Measurements from ENCODE around the gene KRT2. TPM values are rescaled to one million over a fixed set of nuclear protein-coding genes. Genes with fewer than 3 reads are reported as not detected.

The KRT2 gene
- total and polyA plus RNA-seq, 12 donors, result 0.16 TPM; not detected in 11

GRCh38 chr12:52687497-52688385 lies 35.7 kb upstream of the KRT2 start:
- Histone ChIP-seq H3K4me1 (replicated peaks in 1 of 2) (peaks cover 0 to 9% of the 10 kb centered on the region in 2 donors), H3K27ac (no peak overlapping the region), H3K27me3 (peaks cover 29% of the 10 kb centered on the region), H3K9me3 (replicated peaks in 1 of 3) (no peaks in the 10 kb centered on the region), H3K36me3 (replicated peaks in 1 of 2) (no peaks in the 10 kb centered on the region), H3K4me3 (no peak overlapping the region)
- WGBS, 4 donors, result 68 to 77% (median 75%) methylated on average over 8 of the region's 8 CpGs
- DNase-seq, result no peak
- no peak for TF ChIP-seq CTCF (IDR thresholded peaks at IDR 0.05)
- TF ChIP-seq POLR2A (IDR thresholded peaks at IDR 0.05), result no peak
- intact Hi-C loops (cut with DNase I), result no loop called here

DNA sequence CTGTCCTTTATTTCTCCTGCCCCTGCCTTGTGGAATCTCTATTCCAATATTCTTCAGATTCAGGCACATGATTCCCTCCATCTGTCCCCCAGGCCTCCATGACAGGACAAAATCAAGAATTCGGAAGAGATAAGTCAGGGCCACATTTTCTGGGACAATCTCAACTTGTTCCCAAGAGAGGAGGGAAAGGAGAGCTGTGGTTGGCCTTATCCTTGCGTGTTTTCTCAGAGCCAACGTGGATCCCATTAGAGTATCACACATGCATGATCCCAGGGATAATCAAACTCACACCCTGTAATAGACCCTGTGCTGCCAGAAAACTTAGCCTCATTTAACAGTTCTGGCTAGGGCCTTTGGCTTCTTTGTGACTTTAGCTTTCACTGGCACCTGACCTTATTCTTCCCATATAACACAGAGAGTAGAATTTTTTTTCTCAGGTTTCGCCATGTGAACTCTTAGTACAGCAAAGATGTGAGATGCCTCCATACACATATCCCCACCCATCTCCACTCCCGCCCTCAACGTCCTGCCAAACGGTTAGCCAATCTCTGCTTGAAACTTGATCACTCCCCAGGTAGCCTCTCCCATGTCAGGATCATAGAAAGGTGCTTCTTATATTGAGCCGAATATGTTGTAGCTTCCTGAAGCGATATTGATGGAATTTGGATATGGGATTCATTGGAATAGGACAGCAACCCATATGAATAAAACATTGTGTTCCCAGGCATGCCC lies 34.9 kb upstream of the KRT2 start:
- intact Hi-C loops (cut with DNase I), result no loop called here
- DNase-seq, result no peak
- peaks cover 29% of the 10 kb centered on the region for H3K27me3 ChIP-seq

GRCh38 chr12:52686063-52686462 lies 34.1 kb upstream of the KRT2 start:
- TF ChIP-seq POLR2A (IDR thresholded peaks at IDR 0.05) (no peak), CTCF (IDR thresholded peaks at IDR 0.05) (no peak)
- H3K4me3 ChIP-seq, result no peak overlapping the region
- H3K4me1 ChIP-seq (replicated peaks in 1 of 2), result peaks cover 0 to 5% of the 10 kb centered on the region in 2 donors
- H3K27me3 ChIP-seq, result peaks cover 29% of the 10 kb centered on the region
- no peaks in the 10 kb centered on the region for H3K9me3 ChIP-seq (replicated peaks in 1 of 3)
- intact Hi-C loops (cut with DNase I), result no loop called here
- DNase-seq, result no peak
- no peak overlapping the region for H3K27ac ChIP-seq
- 59 to 75% (median 71%) methylated on average over 3 of the region's 3 CpGs for WGBS, 4 donors
- no peaks in the 10 kb centered on the region for H3K36me3 ChIP-seq (replicated peaks in 1 of 2)

More for the DNA sequence above, 34.9 kb upstream of the KRT2 start:
- Histone ChIP-seq H3K36me3 (replicated peaks in 1 of 2) (no peaks in the 10 kb centered on the region), H3K9me3 (replicated peaks in 1 of 3) (no peaks in the 10 kb centered on the region), H3K27ac (no peak overlapping the region), H3K4me1 (replicated peaks in 1 of 2) (peaks cover 0 to 9% of the 10 kb centered on the region in 2 donors), H3K4me3 (no peak overlapping the region)
- 72 to 80% (median 74%) methylated on average over 9 of the region's 9 CpGs for WGBS, 4 donors
- TF ChIP-seq CTCF (IDR thresholded peaks at IDR 0.05), result no peak
- no peak for TF ChIP-seq POLR2A (IDR thresholded peaks at IDR 0.05)

GRCh38 chr12:52685406-52685890 lies 33.4 kb upstream of the KRT2 start:
- H3K9me3 ChIP-seq (replicated peaks in 1 of 3), result no peaks in the 10 kb centered on the region
- 53 to 76% (median 65%) methylated on average over 4 to 6 of the region's 6 CpGs for WGBS, 4 donors
- H3K27ac ChIP-seq, result no peak overlapping the region
- peaks cover 29% of the 10 kb centered on the region for H3K27me3 ChIP-seq
- DNase-seq, result no peak
- no peak overlapping the region for H3K4me3 ChIP-seq
- H3K4me1 ChIP-seq (replicated peaks in 1 of 2), result no peaks in the 10 kb centered on the region
- intact Hi-C loops (cut with DNase I), result no loop called here
- TF ChIP-seq CTCF (IDR thresholded peaks at IDR 0.05) (no peak), POLR2A (IDR thresholded peaks at IDR 0.05) (no peak)
- no peaks in the 10 kb centered on the region for H3K36me3 ChIP-seq (replicated peaks in 1 of 2)

All from adrenal gland (tissue), 12 donors.